Mesendoderm (in vitro differentiated cells): ENCODE data around the gene DNAH17.

Experiments
- DNase-seq: peaks from one replicate; pipeline ENCODE4 v3.0.0; 2013
- H2AK5ac ChIP-seq: 2 replicates; pipeline ENCODE4 v1.6.1; 2013; ENCODE audit warnings: low read length, inconsistent platforms
- H2BK120ac ChIP-seq: 2 replicates; pipeline ENCODE4 v1.6.1; 2013; ENCODE audit warnings: low read depth, mild to moderate bottlenecking, low read length, moderate library complexity, mixed read lengths
- H2BK15ac ChIP-seq: replicated peaks from 2 replicates; pipeline ENCODE4 v1.6.1; 2013; ENCODE audit warnings: low read depth, mild to moderate bottlenecking, moderate library complexity
- H2BK5ac ChIP-seq: 2 replicates; pipeline ENCODE4 v1.6.1; 2013; ENCODE audit warnings: low read length, inconsistent platforms
- H3K18ac ChIP-seq: 2 replicates; pipeline ENCODE4 v1.6.1; 2013; ENCODE audit warnings: mild to moderate bottlenecking, low read length, mixed read lengths
- H3K23ac ChIP-seq: one replicate; pipeline ENCODE4 v1.6.1; 2013; ENCODE audit warnings: low read length
- H3K27ac ChIP-seq: 2 replicates; pipeline ENCODE4 v1.5.1; 2013; ENCODE audit warnings: low read depth, mild to moderate bottlenecking, inconsistent platforms, low read length, moderate library complexity
- H3K27me3 ChIP-seq: 2 replicates; pipeline ENCODE4 v1.6.1; 2013; ENCODE audit warnings: low read length, control low read depth, mild to moderate bottlenecking, inconsistent platforms; ENCODE audit not compliant: insufficient read depth, poor library complexity
- H3K36me3 ChIP-seq: 2 replicates; pipeline ENCODE4 v1.6.1; 2013; ENCODE audit warnings: low read length, inconsistent platforms; ENCODE audit not compliant: control insufficient read depth, insufficient read depth
- H3K4ac ChIP-seq: one replicate; pipeline ENCODE4 v1.6.1; 2013; ENCODE audit warnings: low read depth, mild to moderate bottlenecking, low read length, moderate library complexity
- H3K4me1 ChIP-seq: 2 replicates; pipeline ENCODE4 v1.6.1; 2013; ENCODE audit warnings: low read depth, low read length, inconsistent platforms; ENCODE audit not compliant: control insufficient read depth
- H3K4me2 ChIP-seq: 2 replicates; pipeline ENCODE4 v1.6.1; 2013; ENCODE audit warnings: low read length
- H3K4me3 ChIP-seq: 2 replicates; pipeline ENCODE4 v1.5.1; 2013; ENCODE audit warnings: mild to moderate bottlenecking, low read length
- H3K56ac ChIP-seq: one replicate; pipeline ENCODE4 v1.6.1; 2013; ENCODE audit warnings: low read length
- H3K79me1 ChIP-seq: 2 replicates; pipeline ENCODE4 v1.6.1; 2013; ENCODE audit warnings: low read length, inconsistent platforms
- H3K79me2 ChIP-seq: 2 replicates; pipeline ENCODE4 v1.6.1; 2013; ENCODE audit warnings: mild to moderate bottlenecking, low read length; ENCODE audit not compliant: control insufficient read depth, insufficient read depth
- H3K9ac ChIP-seq: 2 replicates; pipeline ENCODE4 v1.6.1; 2013; ENCODE audit warnings: low read length, inconsistent platforms
- H4K5ac ChIP-seq: one replicate; pipeline ENCODE4 v1.6.1; 2013; ENCODE audit warnings: low read length
- H4K8ac ChIP-seq: one replicate; pipeline ENCODE4 v1.6.1; 2013; ENCODE audit warnings: low read depth, mild to moderate bottlenecking, control low read depth, low read length, moderate library complexity
- whole genome bisulfite sequencing: extraction: QIAGEN DNeasy Blood & Tissue Kit; methylation state at CpG from one replicate; pipeline ENCODE4 v1.1.7; 2013; ENCODE audit warnings: low lambda C conversion rate, missing lambda C conversion rate; ENCODE audit not compliant: insufficient coverage; ENCODE audit errors: extremely low coverage; 5-methylcytosine and 5-hydroxymethylcytosine counted together

Gene DNAH17

DNA sequence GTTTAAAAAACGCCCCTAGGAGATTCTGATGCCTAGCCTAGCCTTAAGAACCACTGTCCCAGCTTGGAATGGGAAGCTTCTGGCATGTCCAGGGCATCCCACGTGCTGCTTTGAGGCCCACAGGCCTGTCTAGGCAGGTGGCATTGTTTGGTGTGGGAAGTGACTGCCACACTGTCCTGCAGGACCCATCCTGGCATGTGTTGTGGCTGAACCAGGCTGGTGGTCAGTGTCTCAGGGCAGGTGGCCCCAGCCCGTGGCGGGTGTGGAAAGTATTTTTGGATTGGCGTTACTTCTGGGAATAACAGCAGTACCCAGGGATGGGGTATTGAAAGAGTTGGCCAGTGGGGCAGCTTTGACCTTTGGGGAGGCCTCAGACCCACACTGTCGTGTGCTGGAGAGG lies 170.8 kb downstream of the DNAH17 start:
- no peak overlapping the region for H3K23ac ChIP-seq
- peaks cover 28% of the 10 kb centered on the region for H3K79me1 ChIP-seq
- no peak overlapping the region for H4K5ac ChIP-seq
- no peak overlapping the region for H3K4ac ChIP-seq
- H3K79me2 ChIP-seq: peaks cover 48% of the 10 kb centered on the region
- H2BK15ac ChIP-seq: no peak overlapping the region
- H4K8ac ChIP-seq: no peak overlapping the region
- no peak overlapping the region for H2AK5ac ChIP-seq
- no peak overlapping the region for H2BK5ac ChIP-seq
- no peak overlapping the region for H3K4me2 ChIP-seq
- H3K56ac ChIP-seq: no peak overlapping the region
- H3K36me3 ChIP-seq: peaks cover 15% of the 10 kb centered on the region
- no peak for DNase-seq
- H3K27me3 ChIP-seq: no peaks in the 10 kb centered on the region
- peaks cover 8% of the 10 kb centered on the region for H3K4me1 ChIP-seq
- H3K9ac ChIP-seq: no peak overlapping the region
- no peak overlapping the region for H3K18ac ChIP-seq
- no CpG with 5 or more reads among the region's 6 CpGs for WGBS
- H3K4me3 ChIP-seq: no peak overlapping the region
- H2BK120ac ChIP-seq: no peak overlapping the region
- H3K27ac ChIP-seq: no peak overlapping the region

GRCh38 chr17:78403822-78404221 lies 173.4 kb downstream of the DNAH17 start:
- Histone ChIP-seq H4K8ac (no peak overlapping the region), H2BK120ac (no peak overlapping the region), H2BK5ac (no peak overlapping the region), H3K4ac (no peak overlapping the region), H3K18ac (no peak overlapping the region), H3K4me2 (no peak overlapping the region), H3K4me1 (peaks cover 8% of the 10 kb centered on the region), H3K4me3 (no peak overlapping the region), H3K56ac (no peak overlapping the region), H3K9ac (no peak overlapping the region), H3K36me3 (peaks cover 26% of the 10 kb centered on the region), H4K5ac (no peak overlapping the region), H3K23ac (no peak overlapping the region), H2AK5ac (no peak overlapping the region), H3K79me2 (peaks cover 36% of the 10 kb centered on the region), H3K27me3 (no peaks in the 10 kb centered on the region), H3K79me1 (peaks cover 26% of the 10 kb centered on the region), H2BK15ac (no peak overlapping the region), H3K27ac (no peak overlapping the region)
- no peak for DNase-seq
- WGBS: no CpG with 5 or more reads among the region's 14 CpGs

- Histone ChIP-seq H2BK15ac (no peak overlapping the region), H2BK5ac (no peak overlapping the region), H3K27me3 (no peaks in the 10 kb centered on the region), H3K4me2 (no peak overlapping the region), H3K79me2 (peaks cover 25% of the 10 kb centered on the region), H3K4me3 (no peak overlapping the region), H3K4me1 (no peaks in the 10 kb centered on the region), H4K8ac (no peak overlapping the region), H2BK120ac (no peak overlapping the region), H2AK5ac (no peak overlapping the region), H3K18ac (no peak overlapping the region), H4K5ac (no peak overlapping the region), H3K79me1 (peaks cover 13% of the 10 kb centered on the region), H3K9ac (no peak overlapping the region), H3K4ac (no peak overlapping the region), H3K36me3 (peaks cover 27% of the 10 kb centered on the region), H3K56ac (no peak overlapping the region), H3K23ac (no peak overlapping the region), H3K27ac (no peak overlapping the region)
- no CpG with 5 or more reads among the region's 8 CpGs for WGBS
- no peak for DNase-seq
Measured at GRCh38 chr17:78401891-78402290, 175.3 kb downstream of the DNAH17 start.

DNA sequence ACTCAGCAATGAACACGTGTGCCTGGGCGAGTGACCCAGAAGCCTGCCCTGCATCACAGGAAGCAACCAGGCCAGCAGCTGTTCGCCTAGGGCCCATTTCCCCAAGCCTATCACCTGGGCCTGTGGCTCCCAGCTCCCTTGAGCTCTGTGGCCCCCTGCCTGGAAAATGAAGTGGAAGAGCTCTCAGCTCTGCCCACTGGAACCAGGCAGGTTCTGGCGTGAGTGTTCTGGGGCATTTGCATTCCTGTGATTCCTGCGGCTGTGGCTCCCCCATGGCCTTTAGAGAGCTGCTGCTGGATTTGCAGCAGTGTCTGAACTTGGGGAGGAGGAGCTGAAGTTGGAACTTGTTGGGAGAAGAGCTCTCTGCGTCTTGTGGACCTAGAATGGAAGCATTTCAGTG lies 175.9 kb downstream of the DNAH17 start:
- H2BK5ac ChIP-seq: no peak overlapping the region
- H3K79me2 ChIP-seq: peaks cover 20% of the 10 kb centered on the region
- H4K5ac ChIP-seq: no peak overlapping the region
- H2BK120ac ChIP-seq: no peak overlapping the region
- H3K56ac ChIP-seq: no peak overlapping the region
- peak; percentile 51 for DNase-seq
- H3K9ac ChIP-seq: no peak overlapping the region
- no peak overlapping the region for H3K4ac ChIP-seq
- no CpG with 5 or more reads among the region's 6 CpGs for WGBS
- no peak overlapping the region for H3K4me2 ChIP-seq
- no peak overlapping the region for H2AK5ac ChIP-seq
- no peak overlapping the region for H3K4me3 ChIP-seq
- peaks cover 8% of the 10 kb centered on the region for H3K79me1 ChIP-seq
- H3K27me3 ChIP-seq: no peaks in the 10 kb centered on the region
- no peak overlapping the region for H3K27ac ChIP-seq
- no peak overlapping the region for H3K18ac ChIP-seq
- H3K23ac ChIP-seq: no peak overlapping the region
- H4K8ac ChIP-seq: no peak overlapping the region
- H3K36me3 ChIP-seq: peaks cover 28% of the 10 kb centered on the region
- no peak overlapping the region for H2BK15ac ChIP-seq
- no peaks in the 10 kb centered on the region for H3K4me1 ChIP-seq

- H3K4me2 ChIP-seq: no peak overlapping the region
- H3K18ac ChIP-seq: no peak overlapping the region
- no peak for DNase-seq
- no peak overlapping the region for H2AK5ac ChIP-seq
- no peak overlapping the region for H3K4ac ChIP-seq
- no CpG with 5 or more reads among the region's 17 CpGs for WGBS
- no peak overlapping the region for H4K8ac ChIP-seq
- H2BK120ac ChIP-seq: no peak overlapping the region
- H3K36me3 ChIP-seq: peaks cover 29% of the 10 kb centered on the region
- no peak overlapping the region for H3K27ac ChIP-seq
- no peak overlapping the region for H3K23ac ChIP-seq
- no peaks in the 10 kb centered on the region for H3K27me3 ChIP-seq
- H2BK15ac ChIP-seq: no peak overlapping the region
- peaks cover 22% of the 10 kb centered on the region for H3K79me2 ChIP-seq
- H3K4me1 ChIP-seq: no peaks in the 10 kb centered on the region
- no peak overlapping the region for H4K5ac ChIP-seq
- H3K4me3 ChIP-seq: no peak overlapping the region
- H3K56ac ChIP-seq: no peak overlapping the region
- peaks cover 7% of the 10 kb centered on the region for H3K79me1 ChIP-seq
- H3K9ac ChIP-seq: no peak overlapping the region
- H2BK5ac ChIP-seq: no peak overlapping the region
Measured at GRCh38 chr17:78400581-78401240, 176.5 kb downstream of the DNAH17 start.

- no peak for DNase-seq
- peaks cover 26% of the 10 kb centered on the region for H3K36me3 ChIP-seq
- H3K27ac ChIP-seq: no peak overlapping the region
Measured at GRCh38 chr17:78399693-78400144, 177.5 kb downstream of the DNAH17 start.

More at GRCh38 chr17:78399693-78400144, 177.5 kb downstream of the DNAH17 start:
- no CpG with 5 or more reads among the region's 6 CpGs for WGBS
- Histone ChIP-seq H2BK15ac (no peak overlapping the region), H3K4me1 (no peaks in the 10 kb centered on the region), H3K79me1 (peaks cover 7% of the 10 kb centered on the region), H3K56ac (no peak overlapping the region), H4K8ac (no peak overlapping the region), H3K4me2 (no peak overlapping the region), H2AK5ac (no peak overlapping the region), H3K9ac (no peak overlapping the region), H3K4me3 (no peak overlapping the region), H3K79me2 (peaks cover 23% of the 10 kb centered on the region), H3K23ac (no peak overlapping the region), H3K27me3 (no peaks in the 10 kb centered on the region), H2BK5ac (no peak overlapping the region), H4K5ac (no peak overlapping the region), H3K4ac (no peak overlapping the region), H3K18ac (no peak overlapping the region), H2BK120ac (no peak overlapping the region)
